H4 (cell line): ENCODE results near the gene MBNL1. TPM values are rescaled to one million over a fixed set of nuclear protein-coding genes. Genes with fewer than 3 reads are reported as not detected.

Experiments
- DNase-seq: peaks from one replicate; pipeline ENCODE4 v3.0.0-alpha.2; 2015; ENCODE audit warnings: low spot score
- total RNA-seq: library from RNA; depleted of rRNA; stranded (reverse); fragments of >200 nt; shearing (Covaris generic); gene quantifications from 2 replicates; pipeline ENCODE4 v1.2.3, GENCODE V29; 2014

Gene MBNL1
- total RNA-seq, 1 experiment from 2014 or later: 153 TPM

DNA sequence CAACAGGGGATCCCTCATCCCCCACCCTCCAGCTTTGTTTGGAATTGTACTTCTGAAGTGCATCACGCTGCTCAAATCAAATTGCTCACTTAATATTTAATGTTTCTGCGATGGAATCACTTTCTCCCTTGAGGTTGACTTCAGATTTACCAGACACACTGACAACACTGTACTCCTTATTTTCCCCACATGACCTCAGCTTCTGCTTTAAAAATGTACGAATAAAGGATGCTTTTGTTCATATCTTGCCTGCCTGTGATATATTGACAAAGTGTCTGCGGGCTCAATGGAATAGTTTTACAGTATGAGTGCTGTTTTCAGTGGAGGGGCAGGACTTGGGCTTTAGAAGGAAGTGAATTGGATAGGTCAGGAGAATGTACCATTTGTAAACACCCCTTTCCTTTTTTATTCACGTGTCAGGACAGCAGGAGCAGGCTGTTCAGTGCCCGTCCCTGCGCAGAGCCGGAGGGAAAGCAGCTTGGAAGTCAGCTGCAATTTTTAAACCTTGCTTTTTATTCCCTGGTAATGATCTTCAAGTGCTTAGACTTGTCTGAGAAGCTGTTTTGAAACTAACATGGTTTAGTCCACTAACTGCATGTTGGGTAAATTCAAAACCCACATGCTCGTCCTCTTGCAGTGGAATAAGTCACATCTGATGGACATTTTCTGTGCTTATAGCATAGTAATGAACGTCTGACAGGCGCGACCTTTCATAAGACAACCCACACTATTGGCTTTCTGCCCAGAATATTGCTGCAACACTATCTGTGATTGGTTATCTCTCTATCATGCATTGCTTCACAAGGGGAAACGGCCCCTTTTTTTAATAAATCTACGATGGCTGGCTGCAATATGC lies 29.9 kb downstream of the MBNL1 start:
- DNase-seq: peak; percentile 86

DNA sequence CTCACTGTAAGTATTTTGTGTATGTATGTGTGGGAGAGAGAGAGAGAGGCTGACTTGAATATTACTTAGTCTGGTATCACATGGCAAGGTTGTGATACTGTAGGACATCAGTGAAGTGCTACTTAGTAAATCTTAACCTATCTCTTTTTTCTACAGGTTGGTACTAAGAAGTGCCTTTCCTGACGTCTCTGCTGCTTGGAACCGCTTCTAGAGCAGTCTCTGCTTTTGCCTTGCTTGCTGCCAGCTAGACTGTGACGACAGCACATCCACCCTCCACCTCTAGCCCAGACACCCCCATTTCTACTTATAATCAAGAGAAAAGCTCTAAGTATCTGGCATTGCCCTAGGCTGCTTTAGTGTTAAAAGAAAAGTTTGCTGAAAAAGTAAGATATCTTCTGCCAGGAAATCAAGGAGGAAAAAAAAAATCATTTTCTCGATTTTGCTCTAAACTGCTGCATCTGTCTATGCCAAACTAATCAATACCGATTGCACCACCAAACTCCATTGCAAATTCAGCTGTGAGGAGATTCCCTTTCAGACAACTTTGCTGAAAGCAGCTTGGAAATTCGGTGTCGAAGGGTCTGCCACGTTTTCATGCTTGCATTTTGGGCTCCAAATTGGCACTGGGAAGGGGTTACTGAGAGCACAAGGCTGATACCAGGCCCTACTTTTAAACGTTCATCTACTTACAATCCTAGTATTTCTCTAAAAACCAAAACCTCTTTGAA lies 30.7 kb downstream of the MBNL1 start:
- no peak for DNase-seq

DNA sequence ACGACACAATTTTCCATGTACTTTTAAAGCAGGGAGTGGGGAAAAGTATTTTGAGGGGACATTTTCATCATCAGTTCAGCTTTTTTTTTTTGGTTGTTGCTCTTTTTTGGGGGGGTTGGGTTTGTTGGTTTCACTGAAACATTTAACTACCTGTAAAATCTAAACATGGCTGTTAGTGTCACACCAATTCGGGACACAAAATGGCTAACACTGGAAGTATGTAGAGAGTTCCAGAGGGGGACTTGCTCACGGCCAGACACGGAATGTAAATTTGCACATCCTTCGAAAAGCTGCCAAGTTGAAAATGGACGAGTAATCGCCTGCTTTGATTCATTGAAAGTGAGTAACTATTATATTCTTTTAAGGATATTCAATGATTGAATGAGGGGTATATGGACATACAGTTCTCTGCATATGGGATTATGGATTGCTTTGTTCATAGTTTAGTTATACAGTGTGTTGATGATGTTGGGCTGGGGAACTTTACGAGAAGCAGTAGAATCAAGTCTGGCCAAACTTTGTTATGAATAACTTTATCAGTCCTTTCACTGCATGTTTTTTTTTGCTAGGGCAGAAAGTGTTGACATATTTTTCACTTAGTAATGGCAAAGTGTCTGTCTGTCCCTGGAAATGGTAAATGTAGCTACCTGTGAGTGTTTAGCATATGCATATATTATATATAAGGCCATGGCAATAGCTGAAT lies 31.5 kb downstream of the MBNL1 start:
- DNase-seq: no peak

DNA sequence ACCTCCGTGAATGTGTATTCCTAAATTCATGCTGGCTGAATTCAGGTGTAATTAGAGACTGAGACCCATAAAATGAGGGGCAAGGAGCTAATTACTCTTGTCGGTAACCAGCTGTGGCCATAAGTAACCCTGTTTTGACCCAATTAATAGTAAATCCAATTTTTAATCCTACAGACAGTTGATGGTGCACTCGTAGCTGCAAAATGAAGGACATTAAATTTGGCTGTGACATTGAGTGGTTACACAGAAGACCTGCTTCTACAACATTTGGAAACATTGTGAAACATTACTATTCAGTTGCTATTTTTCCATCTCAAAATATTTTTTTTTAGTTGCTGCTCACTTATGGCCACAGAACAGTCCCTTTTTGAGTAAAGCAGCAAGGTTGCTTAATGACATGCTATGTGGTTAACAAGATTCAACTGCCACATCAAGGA lies 33.0 kb downstream of the MBNL1 start:
- no peak for DNase-seq

DNA sequence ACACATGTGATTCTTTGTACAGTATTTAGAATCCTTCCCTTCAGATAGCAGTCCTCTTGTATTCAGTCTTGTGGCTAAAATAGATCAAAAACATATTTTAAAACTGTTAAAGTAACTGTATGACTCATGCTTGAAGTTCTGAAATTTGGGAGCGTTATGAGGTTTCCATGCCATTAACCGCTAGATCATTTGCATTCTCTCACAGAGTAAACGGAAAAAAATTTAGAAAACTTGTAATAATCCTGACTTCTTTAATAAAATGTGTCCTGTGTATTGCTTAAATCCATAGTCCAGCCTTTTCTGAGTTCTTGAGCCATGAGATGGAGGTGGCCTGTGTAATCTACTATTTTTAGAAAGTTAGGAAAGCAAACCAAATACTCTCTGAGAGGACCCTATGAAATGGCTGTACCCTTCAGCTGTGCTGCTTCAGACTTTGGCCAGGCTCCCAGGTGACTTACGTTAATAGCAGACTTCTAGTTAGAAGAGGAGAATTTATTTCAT lies 33.8 kb downstream of the MBNL1 start:
- DNase-seq: peak; percentile 31

DNA sequence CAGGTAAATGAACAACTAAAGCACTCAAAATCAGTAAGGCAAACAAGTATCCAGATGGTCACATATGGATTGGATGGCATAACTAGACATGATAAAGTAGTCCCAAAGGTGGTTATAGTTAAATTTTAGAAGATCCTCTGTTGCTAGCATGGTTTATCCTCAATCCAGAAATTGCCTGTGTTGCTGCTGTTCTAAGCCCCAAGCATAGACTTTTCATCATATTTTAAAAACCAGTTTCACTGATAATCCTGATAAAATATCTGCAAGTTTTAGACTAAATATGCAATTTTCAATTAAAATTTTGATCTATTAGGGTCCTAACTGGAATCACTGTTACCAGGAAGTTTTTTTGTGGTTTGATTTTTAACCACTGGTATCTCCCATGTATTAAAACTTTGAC lies 35.4 kb downstream of the MBNL1 start:
- DNase-seq: no peak

DNA sequence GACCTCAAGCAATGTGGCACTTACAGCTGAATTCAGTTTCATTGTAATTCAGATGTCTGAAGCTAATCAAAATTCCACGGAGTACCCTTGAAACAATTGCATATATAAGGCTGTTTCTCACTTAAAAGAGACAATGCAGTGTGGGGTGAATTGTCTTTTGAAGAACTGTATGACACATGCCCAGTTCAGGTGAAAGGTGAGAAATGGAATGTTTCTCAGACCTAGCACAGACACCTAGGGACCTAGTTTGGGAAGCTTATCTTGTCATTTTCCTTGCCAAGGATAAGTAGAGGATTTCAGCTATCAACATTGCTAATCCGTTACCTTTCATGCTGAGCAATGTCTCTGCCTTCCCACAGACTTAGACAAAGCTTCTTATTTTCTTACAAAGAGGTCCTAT lies 36.3 kb downstream of the MBNL1 start:
- no peak for DNase-seq

DNA sequence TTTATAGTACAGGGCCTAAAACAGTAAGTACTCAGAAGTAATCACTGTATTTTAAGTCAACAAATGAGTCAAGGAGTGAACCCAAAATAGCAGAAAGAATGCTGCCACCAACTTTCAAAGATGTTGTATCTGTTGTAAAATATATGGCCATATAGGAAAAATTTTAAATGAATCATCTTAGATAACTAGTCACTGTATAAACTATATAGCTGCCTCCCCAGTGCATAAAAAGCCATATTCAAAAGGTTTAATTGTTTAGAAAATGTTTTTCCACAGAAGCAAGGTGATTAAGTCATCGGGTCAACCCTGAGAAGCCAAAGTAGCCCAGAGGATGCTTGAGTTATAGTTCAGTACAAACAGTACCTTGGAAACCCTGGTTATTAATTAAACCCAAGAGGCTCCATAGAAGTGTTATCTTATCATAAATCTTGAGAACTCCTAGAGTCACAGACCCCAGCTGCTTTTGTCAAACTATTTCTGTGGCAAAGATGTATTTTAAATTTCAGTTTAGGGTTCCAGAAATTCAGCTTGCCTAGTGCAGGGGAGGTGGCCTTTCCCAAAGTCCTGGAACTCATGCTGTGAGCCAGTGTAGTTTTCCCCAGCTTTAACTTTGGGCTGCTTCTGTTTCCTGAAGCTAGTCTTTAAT lies 39.2 kb downstream of the MBNL1 start:
- no peak for DNase-seq

DNA sequence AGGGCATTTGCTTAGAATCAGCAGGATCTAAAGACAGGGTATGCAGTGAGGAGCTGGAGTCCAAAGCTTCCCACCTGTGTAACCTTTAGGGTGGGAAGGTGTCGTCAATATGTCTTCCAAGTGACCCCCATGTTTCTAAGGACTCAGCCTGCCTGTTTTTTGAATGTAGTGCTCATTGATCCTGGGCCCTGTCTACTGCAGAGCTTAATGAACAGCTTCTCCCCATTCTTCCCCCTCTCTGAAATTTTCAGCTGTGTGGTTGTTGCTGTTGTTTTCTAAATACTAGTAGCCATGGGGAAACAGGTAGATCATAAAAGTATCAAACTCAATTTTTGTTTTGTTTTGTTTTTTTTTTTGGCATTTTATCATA lies 39.7 kb downstream of the MBNL1 start:
- DNase-seq: no peak

DNA sequence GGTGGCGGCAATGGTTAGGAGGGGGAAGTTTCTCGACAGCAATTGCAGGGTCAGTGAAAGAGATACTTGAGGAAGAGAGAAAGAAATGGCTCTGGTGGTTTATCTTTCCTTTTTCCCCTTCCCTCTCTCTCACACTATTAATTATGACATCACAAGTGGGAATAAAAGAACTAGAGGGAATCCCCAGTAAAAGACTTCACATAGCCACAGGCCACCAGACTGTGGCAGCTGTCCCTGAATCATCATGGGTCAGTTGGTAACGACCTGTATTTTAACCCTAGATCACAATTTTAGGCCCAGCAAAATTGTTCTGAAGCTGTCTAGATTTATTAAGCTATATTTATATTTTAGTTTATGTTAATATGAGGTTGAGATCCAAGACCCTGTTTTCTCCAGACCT lies 40.3 kb downstream of the MBNL1 start:
- DNase-seq: no peak

DNA sequence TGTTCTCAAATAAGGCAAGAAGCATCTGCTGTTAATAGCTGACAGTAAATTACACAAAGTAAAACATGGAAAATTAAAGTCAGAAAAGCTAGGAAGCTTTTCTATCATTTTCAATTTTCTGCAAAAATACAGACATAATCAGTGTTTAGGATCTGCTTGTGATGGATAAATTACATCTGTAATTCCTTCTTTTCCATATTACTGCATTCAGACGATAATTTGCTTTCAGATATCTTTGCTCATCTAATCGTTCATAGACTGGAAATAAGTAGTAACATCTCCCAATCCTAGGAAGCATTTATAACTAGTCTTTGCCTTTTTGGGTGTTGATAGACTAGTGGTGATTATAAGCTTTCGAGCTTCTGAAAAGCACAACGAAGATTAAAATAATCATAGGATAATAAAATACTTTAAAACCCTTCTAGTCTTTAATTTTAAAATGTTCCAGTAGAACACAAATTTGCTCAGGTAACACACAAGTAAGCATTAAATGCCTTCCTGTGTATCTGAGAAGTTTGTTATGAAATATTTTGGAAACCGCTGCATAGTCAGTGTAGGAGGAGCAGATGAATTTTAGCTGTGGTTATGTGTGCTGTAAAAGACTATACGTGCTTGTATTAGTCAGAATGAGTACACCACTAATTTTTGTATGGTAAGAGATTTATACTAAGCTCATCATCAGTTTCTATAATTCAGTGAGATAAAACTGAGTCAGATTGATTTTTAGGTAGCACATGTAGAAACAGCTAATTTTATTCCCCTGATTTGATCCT lies 41.0 kb downstream of the MBNL1 start:
- no peak for DNase-seq

DNA sequence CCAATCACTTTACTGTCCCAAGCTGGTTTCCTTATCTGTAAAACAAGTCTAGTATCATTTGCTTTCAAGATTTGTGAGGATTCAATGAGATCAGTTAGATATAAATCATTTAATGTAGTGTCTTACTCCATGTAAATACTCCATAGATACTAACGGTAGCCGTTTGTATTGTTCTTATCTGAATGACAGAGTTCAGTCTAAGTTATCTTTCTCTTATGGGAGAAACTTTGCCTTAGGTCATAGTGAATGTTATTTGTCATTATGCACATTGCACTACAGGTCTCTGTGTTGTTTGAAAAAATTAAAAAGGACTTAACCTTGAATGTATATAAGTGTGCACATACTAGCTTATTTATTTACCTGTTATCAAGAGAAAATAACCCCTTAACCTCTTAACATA lies 44.7 kb downstream of the MBNL1 start:
- DNase-seq: no peak

DNA sequence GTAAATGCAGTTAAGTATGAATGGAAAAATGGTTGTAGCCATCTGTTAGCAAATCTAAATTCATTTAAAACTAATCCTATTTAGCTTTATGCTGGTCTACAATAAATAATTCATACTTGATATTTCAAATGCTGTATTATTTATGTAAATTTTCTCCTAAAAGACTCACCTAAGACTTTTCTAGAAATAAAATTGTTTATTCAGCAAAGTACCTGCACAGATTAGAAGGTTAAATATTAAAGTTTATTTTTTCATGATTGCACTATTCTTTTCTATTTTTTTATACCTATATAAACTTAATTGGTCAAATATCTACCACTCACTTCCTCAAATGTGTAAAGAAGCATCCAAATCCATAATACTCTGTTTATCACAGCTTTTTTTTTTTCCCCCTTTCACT lies 45.2 kb downstream of the MBNL1 start:
- no peak for DNase-seq

DNA sequence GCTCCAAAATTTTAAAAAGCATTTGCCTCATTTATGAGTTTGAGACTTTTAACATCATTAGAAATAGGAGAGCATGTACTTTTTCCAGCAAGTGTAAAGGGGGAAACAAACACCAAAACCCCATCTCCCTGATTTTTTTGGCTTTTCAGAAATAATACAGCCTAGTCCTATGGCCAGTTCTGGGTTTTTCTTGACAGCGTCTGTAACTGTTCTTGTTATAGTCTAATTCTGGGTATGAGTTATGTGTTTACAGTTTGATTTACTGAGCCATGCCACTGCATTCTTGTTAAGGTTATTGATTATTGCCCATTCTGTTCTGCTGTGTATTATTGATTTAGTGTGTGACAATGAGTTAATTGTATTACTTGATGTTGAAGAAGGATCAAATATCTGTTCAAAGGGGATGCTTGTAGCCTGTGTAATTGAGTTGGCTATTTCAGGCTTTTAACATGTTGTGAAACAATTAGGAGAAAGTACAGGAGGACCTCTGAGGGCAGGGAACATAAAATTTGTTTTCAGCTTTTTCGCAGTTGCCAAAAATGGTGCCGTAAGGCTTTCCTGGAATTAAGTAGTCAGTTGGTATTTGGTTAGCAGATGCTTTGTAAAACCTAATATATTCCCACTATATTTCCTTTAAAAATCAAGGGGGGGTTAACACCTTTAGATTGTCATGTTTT lies 46.1 kb downstream of the MBNL1 start:
- DNase-seq: no peak

DNA sequence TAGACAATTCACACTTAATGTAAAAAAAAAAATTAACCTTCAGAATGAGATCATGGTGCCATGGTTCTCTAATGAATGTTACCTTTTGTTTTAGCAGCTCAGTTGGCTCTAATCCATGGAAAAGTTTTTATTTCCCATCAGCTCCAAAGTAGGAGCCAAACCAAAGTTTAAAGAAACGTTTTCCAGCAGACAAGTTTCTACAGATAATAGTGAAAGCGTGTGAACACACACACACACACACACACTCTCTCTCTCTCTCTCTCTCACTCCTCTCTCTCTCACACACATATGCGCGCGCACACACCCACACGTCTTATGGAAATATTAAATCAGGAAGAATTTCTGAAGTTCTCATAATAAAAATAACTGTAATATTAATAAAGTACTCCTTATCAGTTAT lies 46.9 kb downstream of the MBNL1 start:
- DNase-seq: no peak

DNA sequence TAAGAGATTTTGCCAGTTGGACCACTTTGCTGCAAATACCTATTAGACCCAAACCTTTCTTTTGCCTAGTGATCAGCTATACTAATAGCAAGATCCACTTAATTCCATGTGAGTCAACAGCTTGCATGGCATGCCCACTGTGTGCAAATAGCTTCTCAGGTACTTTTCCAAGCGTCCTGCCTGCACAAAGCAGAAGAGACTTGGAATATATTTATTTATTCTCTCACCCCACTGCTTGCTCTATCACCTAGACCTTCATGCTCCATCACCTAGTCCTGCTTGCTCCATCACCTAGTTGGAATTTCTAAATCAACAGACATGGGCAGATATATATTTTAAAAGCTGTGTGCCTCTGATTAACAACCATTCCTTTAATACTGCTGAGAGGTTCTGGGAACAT lies 47.6 kb downstream of the MBNL1 start:
- no peak for DNase-seq

DNA sequence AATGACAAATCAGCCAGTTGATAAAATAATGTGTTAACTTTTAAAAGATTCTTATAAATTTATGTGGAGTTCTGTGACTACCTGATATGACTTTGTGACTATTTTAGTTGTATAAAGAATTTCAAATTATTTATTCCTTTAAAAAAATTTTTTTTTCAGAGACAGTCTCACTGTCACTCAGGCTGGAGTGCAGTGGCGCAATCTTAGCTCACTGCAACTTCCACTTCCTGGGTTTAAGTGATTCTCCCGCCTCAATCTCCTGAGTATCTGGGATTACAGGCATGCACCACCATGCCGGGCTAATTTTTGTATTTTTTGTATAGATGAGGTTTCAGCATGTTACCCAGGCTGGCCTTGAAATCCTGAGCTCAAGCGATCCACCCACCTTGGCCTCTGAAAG lies 48.5 kb downstream of the MBNL1 start:
- DNase-seq: no peak

DNA sequence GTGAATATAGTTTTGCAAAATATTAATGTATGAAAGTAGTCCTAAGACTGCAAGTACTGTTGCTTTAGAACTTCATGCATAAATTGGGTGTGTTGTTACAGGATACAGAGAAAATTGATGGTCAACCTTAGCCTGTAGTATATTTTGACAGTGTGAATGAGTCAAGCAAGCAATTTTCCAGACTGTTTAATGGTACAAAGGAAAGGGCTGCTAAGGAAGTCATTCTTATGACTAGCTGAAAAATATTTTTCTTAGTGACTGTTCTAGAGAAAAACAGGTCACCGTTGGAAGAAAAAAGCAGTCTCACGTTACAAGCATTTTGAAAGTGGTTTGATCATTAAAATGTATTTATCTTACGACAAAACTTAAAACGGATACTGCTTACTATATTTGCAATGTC lies 49.2 kb downstream of the MBNL1 start:
- DNase-seq: no peak

DNA sequence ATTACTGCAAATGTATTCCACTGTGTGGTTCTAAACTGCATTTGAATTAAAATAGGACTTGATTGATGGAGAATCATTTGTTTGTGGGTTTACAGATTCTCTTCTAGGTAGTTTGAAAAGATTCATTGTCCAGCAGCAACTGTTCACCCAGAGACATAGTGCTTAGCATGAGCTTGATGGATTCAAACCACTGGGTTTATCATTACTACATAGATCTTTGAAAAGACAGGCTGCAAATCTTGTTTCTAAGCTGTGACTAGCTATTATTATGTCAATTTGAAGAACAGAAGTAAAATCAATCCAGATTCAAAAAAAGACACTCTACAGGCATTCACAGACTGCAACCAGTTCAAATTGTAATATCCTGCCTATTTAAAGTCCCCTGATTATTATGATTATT lies 49.8 kb downstream of the MBNL1 start:
- DNase-seq: no peak

DNA sequence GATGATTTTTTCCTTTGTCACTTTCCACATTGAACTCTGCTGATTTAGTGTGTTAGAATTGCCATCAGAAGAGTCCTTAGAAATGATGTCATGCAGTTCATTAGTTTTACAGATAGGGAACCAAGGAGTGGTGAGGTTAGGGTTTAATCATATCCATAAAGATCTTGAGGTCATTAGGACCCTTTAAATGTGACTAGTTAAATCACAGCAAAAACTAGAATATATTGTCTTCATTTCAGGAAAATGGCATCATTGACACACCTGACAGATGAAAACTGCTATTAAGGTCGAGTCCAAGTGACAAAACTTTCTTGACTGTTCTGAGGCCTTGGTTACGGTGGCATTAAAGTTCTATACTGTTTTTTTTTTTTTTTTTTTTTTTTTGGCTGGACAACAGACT lies 50.5 kb downstream of the MBNL1 start:
- DNase-seq: no peak
